HG02852 (cell line): ENCODE data around the gene NTF4.
A peak's percentile ranks its signal among the peaks of the same experiment; 100 is the strongest.

Source experiments
- ATAC-seq: cut with Tn5 transposase; IDR thresholded peaks from one replicate; pipeline ENCODE4 v1.9.1; 2021; ENCODE audit warnings: mild to moderate bottlenecking, moderate library complexity; ENCODE audit not compliant: unreplicated experiment

NTF4 gene, protein sequence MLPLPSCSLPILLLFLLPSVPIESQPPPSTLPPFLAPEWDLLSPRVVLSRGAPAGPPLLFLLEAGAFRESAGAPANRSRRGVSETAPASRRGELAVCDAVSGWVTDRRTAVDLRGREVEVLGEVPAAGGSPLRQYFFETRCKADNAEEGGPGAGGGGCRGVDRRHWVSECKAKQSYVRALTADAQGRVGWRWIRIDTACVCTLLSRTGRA

DNA sequence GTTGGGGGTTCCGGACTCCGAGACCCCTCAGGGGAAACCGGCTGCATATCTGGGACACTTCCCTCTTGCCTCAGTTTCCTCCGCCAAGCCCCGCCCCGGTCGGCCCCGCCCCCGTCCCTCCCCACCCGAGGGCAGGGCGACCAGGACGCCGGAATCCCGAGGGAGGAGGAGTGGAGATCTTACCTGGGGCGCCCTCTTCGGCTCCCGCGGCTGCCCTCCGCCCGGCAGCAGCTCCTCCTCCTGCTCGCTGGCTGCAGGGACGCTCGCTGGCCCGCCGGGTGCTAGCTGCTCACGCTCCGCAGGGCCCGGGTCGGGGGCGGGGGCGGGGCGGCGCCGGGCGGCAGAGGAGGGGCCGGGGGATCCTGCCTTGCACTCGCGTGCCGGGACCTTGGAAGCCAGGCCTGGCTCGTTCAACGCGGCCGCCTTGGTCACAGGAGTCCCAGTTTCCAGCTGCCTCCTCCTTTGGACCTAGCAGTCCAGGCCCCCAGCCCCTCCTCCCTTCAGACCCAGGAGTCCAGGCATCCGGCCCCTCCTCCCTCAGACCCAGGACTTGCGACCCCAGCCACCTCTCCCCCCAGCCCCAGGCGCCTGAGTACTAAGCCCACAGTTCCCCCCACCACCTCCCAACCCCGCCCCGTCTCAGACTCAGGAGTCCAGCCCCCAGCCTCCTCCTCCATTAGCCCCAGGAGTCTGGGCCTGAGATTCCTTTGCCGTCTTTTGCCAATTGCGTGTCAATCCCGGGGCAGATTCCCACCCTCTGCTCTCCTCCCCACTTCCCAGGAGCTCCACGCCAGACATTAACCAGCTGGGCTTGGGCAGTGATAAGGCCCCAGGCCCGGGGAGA, at the start of gene NTF4:
Gene NTF4 (minus strand): TSS at position 51 of the 844 bp plus-strand sequence. CDS start 2,821 bp downstream, outside the sequence.
- ATAC-seq = no peak

GRCh38 chr19:49113762-49114629, 49.4 kb upstream of the NTF4 start, which contains the start of gene LIN7B:
Gene LIN7B, plus strand, starts transcription at chr19:49114370. Its CDS starts 35 bp downstream, at chr19:49114405.
- ATAC-seq = peak; percentile 42

DNA sequence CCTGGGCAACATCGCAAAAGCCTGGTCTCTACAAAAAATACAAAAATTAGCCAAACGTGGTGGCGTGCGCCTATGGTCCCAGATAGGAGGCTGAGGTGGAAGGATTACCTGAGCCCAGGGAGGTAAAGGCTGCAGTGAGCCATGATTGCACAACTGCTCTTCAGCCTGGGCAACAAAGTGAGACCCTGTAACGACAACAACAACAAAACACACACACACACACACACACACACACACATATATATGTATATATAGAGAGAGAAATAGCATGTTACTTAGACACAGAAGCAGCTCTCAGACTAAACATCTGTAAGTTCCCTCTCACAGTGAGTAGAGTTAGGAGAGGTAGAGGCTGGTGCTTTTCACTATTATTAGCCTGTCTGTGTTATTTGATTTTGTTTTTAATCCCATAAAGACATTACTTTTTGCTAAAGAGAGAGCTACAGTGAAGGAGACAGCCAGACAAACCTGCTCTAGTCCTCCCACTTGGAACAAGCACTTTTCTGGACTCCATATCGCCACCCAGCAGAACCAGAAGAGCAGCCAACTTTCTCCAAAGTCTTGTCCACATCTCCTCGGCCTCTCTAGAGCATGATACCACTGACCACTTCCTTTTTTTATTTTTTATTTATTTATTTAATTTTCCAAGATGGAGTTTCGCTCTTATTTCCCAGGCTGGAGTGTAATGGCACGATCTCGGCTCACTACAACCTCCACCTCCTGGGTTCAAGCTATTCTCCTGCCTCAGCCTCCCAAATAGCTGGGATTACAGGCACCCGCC, 46.8 kb upstream of the NTF4 start:
- ATAC-seq = no peak

- no peak for ATAC-seq
Observed at GRCh38 chr19:49110567-49110966, 45.9 kb upstream of the NTF4 start.

DNA sequence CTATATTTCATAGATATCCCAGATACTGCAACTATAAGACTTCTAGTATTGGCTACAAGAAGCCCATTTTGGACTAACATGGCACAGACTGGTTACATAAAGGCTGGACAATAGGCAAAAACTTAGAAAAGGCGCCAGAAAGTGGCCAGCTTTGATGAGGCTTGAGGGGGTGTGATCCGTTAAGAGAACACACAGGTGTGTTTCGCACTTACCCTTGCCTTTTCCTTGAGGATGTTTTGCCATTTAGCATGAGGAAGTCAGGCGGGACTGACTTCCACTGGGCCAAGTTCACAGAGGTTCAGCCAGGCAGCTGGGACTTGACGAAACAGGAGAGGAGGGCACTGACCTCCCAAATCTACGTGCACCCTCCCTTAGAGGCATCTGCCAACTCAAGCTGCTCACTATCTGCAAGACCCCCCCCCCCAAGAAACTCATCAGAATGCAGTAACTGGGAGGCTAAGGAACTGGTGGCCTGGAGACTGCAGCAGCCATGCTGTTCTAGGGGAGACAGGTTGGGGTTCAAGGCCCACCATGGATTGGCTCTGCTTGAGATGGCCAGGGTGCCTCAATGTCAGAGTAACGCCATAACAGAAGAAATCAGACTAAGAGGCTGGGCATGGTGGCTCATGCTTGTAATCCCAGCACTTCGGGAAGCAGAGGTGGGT, 45.1 kb upstream of the NTF4 start:
- ATAC-seq = no peak

DNA sequence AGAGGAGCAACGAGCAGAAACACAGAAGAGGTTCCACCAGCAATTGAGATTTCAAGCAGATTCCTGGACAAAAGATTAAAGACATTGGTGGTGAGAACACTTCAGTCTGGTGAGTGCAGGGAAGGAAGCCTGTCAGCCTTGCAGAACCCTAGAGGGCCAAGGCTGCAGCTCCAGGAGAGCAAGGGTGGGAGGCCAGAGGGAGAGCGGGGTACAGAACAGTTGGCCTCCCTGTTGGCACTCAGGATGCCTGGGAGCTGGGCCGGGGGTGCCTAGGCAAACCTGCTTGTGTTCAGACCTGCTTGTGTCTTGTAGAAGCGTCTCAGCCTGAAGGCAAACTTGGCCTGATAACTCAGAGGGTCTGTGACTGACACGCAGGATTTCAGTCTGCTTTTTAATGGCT, 44.4 kb upstream of the NTF4 start:
- ATAC-seq = no peak

GRCh38 chr19:49107625-49108459, 43.2 kb upstream of the NTF4 start:
- ATAC-seq = no peak

DNA sequence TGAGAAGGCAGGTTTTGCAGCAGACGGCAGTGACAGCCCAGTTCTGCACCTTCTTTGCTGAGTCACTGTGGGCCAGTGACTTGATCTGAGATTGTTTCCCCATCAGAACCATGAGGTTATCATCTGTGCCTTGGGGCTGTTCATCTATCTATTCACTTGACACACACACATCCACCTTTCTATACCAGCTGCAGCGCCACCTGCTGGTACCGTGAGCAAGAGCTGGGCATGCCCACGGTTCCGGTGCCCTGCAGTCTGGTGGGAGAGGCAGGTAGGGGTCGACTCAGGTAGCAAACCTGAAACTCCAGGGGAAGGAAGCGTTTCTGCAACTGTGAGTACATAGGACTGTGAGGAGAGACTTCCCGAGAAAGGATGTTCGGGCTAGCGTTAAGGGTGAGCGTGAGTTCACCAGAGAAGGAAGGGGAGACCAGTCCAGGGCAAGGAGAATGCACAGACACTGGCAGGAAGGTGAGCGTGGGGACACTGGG, 42.1 kb upstream of the NTF4 start:
- no peak for ATAC-seq

DNA sequence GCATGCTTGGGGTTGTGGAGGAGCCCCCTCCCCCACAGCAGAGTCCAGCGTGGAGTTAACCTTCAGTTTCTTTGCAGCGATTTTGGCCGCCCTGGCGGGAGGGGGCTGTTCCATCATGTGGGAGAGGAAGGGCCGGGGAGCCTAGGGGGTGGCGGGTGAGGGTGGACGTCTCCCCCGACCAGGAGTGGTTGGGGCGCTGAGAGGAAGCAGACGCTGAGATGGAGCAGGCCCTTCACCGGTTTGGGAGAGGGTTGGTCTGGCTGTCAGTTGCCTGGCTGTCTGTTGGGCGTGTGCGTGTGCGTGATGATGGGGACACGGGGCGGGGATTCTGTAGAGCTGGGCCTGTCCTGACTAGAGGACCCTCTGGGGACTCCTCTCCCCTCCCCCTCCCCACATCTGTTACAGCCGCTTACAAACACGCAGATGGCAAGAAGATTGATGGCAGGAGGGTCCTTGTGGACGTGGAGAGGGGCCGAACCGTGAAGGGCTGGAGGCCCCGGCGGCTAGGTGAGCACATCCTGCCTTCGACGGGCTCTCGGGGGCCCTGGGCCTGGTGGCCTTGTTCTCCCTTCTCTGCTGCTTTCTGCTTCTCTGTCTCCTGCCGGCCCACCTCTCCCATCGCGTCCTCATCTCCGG, 39.7 kb upstream of the NTF4 start:
- no peak for ATAC-seq

- no peak for ATAC-seq
Observed at GRCh38 chr19:49103331-49104085, 38.9 kb upstream of the NTF4 start.

- no peak for ATAC-seq
Observed at GRCh38 chr19:49102303-49102702, 37.7 kb upstream of the NTF4 start.

- no peak for ATAC-seq
Observed at GRCh38 chr19:49101160-49101559, 36.5 kb upstream of the NTF4 start.

GRCh38 chr19:49098795-49099194, 34.2 kb upstream of the NTF4 start:
- no peak for ATAC-seq

DNA sequence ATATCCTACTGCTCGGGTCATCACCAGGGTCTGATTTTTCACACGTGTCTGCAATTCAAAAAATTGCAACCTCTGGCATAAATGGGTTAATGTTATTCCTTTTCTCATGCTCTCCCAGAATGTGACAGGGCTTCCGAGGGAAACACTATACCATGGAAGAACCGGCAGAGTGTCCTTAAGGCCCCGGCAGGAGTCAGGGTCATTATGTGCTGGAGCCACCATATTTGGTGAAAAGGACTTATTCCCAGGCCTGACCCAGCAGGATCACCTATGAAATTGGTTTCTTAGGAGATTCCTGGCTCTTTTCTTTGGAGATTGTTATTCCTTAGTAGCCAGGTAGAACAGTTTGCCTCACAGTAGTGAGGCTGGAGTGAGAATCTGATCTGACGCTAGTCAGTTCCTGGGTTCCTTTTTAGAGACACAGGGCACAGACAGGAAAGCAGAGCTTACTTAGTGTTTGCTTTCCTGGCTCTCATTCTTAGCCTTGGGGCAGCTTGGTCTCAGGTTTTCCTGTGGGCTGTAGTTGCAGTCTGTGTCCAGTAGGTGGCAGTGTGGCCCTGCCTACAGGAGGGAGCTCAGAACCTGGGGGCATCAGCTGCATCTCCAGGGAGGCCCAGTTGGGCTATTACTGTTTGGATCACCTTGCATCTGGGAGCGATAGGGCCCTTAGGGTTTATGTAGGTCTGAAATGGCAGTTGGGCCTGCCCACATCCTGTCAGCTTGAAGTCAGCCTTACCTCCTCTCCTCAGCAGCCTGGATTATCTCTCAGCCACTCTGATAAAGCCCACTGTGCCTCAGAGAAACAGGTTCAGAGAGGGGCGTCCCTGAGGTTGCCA, 33.1 kb upstream of the NTF4 start:
- ATAC-seq = no peak

DNA sequence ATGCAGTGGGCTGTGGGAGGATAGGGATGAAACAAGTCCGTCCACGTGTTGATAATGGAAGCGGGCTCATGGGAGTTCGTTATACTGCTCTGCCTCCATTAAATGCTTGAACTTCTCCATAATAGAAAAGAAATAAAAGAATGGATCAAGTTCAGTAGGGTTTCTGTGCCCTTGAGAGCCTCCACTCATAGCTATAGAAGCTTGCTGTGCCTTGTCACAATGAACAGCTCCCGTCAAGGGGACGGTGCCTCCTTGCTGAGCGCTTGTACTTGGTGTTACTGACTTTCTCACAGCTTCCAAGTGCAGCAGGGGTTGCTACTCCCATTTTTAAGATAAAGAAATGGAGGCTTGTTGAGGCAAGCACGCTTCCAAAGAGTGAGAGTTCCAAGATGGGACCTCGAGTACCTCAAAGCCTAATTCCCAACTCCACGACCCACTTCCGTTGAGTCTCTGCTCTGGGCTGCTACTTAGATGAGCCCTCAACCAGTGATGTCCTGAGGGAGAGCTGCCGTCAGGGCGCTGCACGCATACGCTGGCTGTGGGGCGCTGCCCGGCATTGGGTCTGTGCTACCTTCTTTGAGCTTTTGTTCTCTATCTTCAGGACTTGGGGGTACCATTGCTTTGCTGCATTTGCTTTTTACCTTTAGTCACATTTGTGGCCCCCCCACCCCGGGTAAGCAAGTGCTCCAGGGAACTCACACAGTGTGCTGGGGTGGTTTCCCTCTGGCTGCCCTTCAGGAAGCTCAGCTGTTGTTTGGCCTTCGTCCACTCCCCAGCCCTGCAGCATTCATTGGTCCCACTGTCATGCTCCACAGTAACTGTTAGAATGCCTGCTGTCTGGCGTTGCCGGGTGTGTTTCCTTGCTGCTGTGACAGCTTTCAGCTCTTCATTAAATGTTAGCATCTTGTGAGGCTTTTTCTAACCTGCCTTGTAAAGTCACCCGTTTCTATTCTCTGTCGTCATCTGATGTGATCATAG, 30.2 kb upstream of the NTF4 start:
- no peak for ATAC-seq

- no peak for ATAC-seq
Observed at GRCh38 chr19:49092686-49093085, 28.1 kb upstream of the NTF4 start.
